Natural killer cell (primary cell): ENCODE data around the gene RALY. TPM values are rescaled to one million over a fixed set of nuclear protein-coding genes. Genes with fewer than 3 reads are reported as not detected.
A peak's percentile ranks its signal among the peaks of the same experiment; 100 is the strongest.

Experiments used
- ATAC-seq, 3 donors: fragments of 150-1000 bp in 2 of 3; fragments of 200-7000 bp in 1 of 3; cut with Tn5 transposase; 1 replicate in 1 of 3; 2 replicates in 2 of 3; pipeline ENCODE4 v1.10.0; 2021; ENCODE audit warnings: mild to moderate bottlenecking in 2 of 3, moderate library complexity in 2 of 3
- DNase-seq, 2 donors: peaks; one replicate each; pipeline versions ENCODE4 v3.0.0 to v3.0.0-alpha.2; 2013 to 2021; ENCODE audit warnings: mixed read lengths in 1 of 2
- H3K27ac ChIP-seq: one replicate; pipeline ENCODE4 v1.5.1; 2013; ENCODE audit warnings: mild to moderate bottlenecking, low read length
- H3K27me3 ChIP-seq: one replicate; pipeline ENCODE4 v1.6.1; 2013; ENCODE audit warnings: low read length; ENCODE audit not compliant: control insufficient read depth, insufficient read depth
- H3K36me3 ChIP-seq: one replicate; pipeline ENCODE4 v1.6.1; 2013; ENCODE audit warnings: low read length; ENCODE audit not compliant: control insufficient read depth, insufficient read depth
- H3K4me1 ChIP-seq: one replicate; pipeline ENCODE4 v1.6.1; 2013; ENCODE audit warnings: low read length; ENCODE audit not compliant: control insufficient read depth, insufficient read depth
- H3K4me3 ChIP-seq: one replicate; pipeline ENCODE4 v1.5.1; 2013; ENCODE audit warnings: low read length
- H3K9me3 ChIP-seq: one replicate; pipeline ENCODE4 v1.6.1; 2013; ENCODE audit warnings: low read length; ENCODE audit not compliant: control insufficient read depth, insufficient read depth
- H3K27ac Mint-ChIP-seq, 2 donors: one replicate each; pipeline ENCODE4 v1.8.0; 2022; ENCODE audit warnings: mild to moderate bottlenecking in 2 of 2, mixed read lengths in 2 of 2, moderate library complexity in 1 of 2
- H3K27me3 Mint-ChIP-seq, 2 donors: one replicate each; pipeline ENCODE4 v1.8.0; 2022; ENCODE audit warnings: low read depth in 2 of 2, mixed read lengths in 2 of 2
- H3K36me3 Mint-ChIP-seq: one replicate; pipeline ENCODE4 v1.8.0; 2022; ENCODE audit warnings: mixed read lengths
- H3K4me1 Mint-ChIP-seq, 2 donors: one replicate each; pipeline ENCODE4 v1.8.0; 2022; ENCODE audit warnings: mixed read lengths in 2 of 2
- H3K4me3 Mint-ChIP-seq: one replicate; pipeline ENCODE4 v1.8.0; 2022; ENCODE audit warnings: mild to moderate bottlenecking, moderate library complexity, mixed read lengths
- H3K9me3 Mint-ChIP-seq, 2 donors: one replicate each; pipeline ENCODE4 v1.8.0; 2022; ENCODE audit warnings: mixed read lengths in 2 of 2
- WGBS: methylation state at CpG from one replicate; pipeline ENCODE4 v1.1.7; 2013; ENCODE audit warnings: missing lambda C conversion rate; ENCODE audit not compliant: insufficient coverage; 5-methylcytosine and 5-hydroxymethylcytosine counted together
- intact Hi-C: fragments of 100-400 bp; cut with micrococcal nuclease; formaldehyde crosslinking; loops from one replicate; pipeline ENCODE4 v1.14.2; 2022
- total RNA-seq, 4 donors: library from RNA; stranded (reverse); fragments of 120-200 nt in 1 of 4; gene quantifications; one replicate each; pipeline versions ENCODE4 v1.2.3 to v1.2.4, GENCODE V29; 2013 to 2022
- TF ChIP-seq, protein P1 (sequence below): fragments of 200-600 bp; IDR thresholded peaks from one replicate; pipeline ENCODE4 v1.8.0; 2022; ENCODE audit warnings: antibody characterized with exemption

The RALY gene
- total RNA-seq, 3 donors from 2014 or later (not counting 1 experiment from before 2014, with no cell fraction given), result 194 to 204 (median 198) TPM

- ATAC-seq, result no peak
- Mint-ChIP-seq H3K4me1 (peaks cover 71 to 73% of the 10 kb centered on the region in 2 donors), H3K36me3 (no peaks in the 10 kb centered on the region), H3K9me3 (no peaks in the 10 kb centered on the region), H3K27me3 (no peaks in the 10 kb centered on the region), H3K27ac (peak overlapping the region; percentile 81 to 82), H3K4me3 (no peak overlapping the region)
- no peak overlapping the region for H3K27ac ChIP-seq
- DNase-seq, result no peak
- TF ChIP-seq, protein P1, sequence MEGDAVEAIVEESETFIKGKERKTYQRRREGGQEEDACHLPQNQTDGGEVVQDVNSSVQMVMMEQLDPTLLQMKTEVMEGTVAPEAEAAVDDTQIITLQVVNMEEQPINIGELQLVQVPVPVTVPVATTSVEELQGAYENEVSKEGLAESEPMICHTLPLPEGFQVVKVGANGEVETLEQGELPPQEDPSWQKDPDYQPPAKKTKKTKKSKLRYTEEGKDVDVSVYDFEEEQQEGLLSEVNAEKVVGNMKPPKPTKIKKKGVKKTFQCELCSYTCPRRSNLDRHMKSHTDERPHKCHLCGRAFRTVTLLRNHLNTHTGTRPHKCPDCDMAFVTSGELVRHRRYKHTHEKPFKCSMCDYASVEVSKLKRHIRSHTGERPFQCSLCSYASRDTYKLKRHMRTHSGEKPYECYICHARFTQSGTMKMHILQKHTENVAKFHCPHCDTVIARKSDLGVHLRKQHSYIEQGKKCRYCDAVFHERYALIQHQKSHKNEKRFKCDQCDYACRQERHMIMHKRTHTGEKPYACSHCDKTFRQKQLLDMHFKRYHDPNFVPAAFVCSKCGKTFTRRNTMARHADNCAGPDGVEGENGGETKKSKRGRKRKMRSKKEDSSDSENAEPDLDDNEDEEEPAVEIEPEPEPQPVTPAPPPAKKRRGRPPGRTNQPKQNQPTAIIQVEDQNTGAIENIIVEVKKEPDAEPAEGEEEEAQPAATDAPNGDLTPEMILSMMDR, result no peak
- 94% methylated on average over 3 of the region's 3 CpGs for WGBS
- no peaks in the 10 kb centered on the region for H3K27me3 ChIP-seq
- H3K36me3 ChIP-seq, result peaks cover 4% of the 10 kb centered on the region
- peaks cover 9% of the 10 kb centered on the region for H3K4me1 ChIP-seq
- no peak overlapping the region for H3K4me3 ChIP-seq
- no peaks in the 10 kb centered on the region for H3K9me3 ChIP-seq
- intact Hi-C loops, result loop anchor here (5.0 kb wide), 2 partner anchors 46 to 74 kb away; partner anchors contain the start of genes EIF2S2 and RALY
Observed at GRCh38 chr20:34066476-34067090, 72.9 kb downstream of the RALY start.

- Mint-ChIP-seq H3K36me3 (no peaks in the 10 kb centered on the region), H3K4me1 (peaks cover 66 to 73% of the 10 kb centered on the region in 2 donors), H3K4me3 (no peak overlapping the region), H3K27me3 (no peaks in the 10 kb centered on the region), H3K9me3 (no peaks in the 10 kb centered on the region), H3K27ac (peak overlapping the region; percentile 81 to 82)
- TF ChIP-seq, protein P1, result no peak
- peaks cover 8% of the 10 kb centered on the region for H3K36me3 ChIP-seq
- peaks cover 9% of the 10 kb centered on the region for H3K4me1 ChIP-seq
- no peak overlapping the region for H3K4me3 ChIP-seq
- DNase-seq, result no peak
- no peaks in the 10 kb centered on the region for H3K27me3 ChIP-seq
- no peaks in the 10 kb centered on the region for H3K9me3 ChIP-seq
- ATAC-seq, result no peak
- H3K27ac ChIP-seq, result no peak overlapping the region
- 96% methylated on average over 1 of the region's 1 CpG for WGBS
- intact Hi-C loops, result loop anchor here (5.0 kb wide), 2 partner anchors 44 to 76 kb away; partner anchors contain the start of genes EIF2S2 and RALY
Observed at GRCh38 chr20:34068001-34068400, 74.3 kb downstream of the RALY start.

GRCh38 chr20:34069341-34070078 is 75.8 kb downstream of the RALY start:
- Histone ChIP-seq H3K9me3 (no peaks in the 10 kb centered on the region), H3K27ac (no peak overlapping the region), H3K36me3 (peaks cover 16% of the 10 kb centered on the region), H3K4me1 (peaks cover 9% of the 10 kb centered on the region), H3K4me3 (no peak overlapping the region), H3K27me3 (no peaks in the 10 kb centered on the region)
- peak; percentile 39 to 79 for DNase-seq
- 32% methylated on average over 6 of the region's 7 CpGs for WGBS
- Mint-ChIP-seq H3K27ac (peak overlapping the region; percentile 81 to 82), H3K4me1 (peaks cover 54 to 65% of the 10 kb centered on the region in 2 donors), H3K27me3 (no peaks in the 10 kb centered on the region), H3K9me3 (no peaks in the 10 kb centered on the region), H3K4me3 (no peak overlapping the region), H3K36me3 (no peaks in the 10 kb centered on the region)
- intact Hi-C loops, result loop anchor here (1.0 to 5.0 kb wide), 4 partner anchors 43 to 154 kb away; partner anchors contain the start of genes EIF2S2 and RALY
- ATAC-seq, result peak; percentile 75 to 84 (median 82)
- TF ChIP-seq, protein P1, result peak; percentile 69
